WTC11 (cell line): ENCODE measurements around the gene PALM2AKAP2. TPM values are rescaled to one million over a fixed set of nuclear protein-coding genes. Genes with fewer than 3 reads are reported as not detected.

Source experiments
- ATAC-seq: fragments of 200-7000 bp; cut with Tn5 transposase; 2 replicates; pipeline ENCODE4 v1.10.0; 2021; ENCODE audit warnings: mild to moderate bottlenecking, moderate library complexity
- CTCF ChIA-PET: fragments of 300-600 bp; sonication (Branson Sonifier 250); formaldehyde crosslinking; loops from one replicate; lab custom pipeline; 2021; ENCODE audit warnings: antibody characterized with exemption; lab: Charles Lee
- POLR2A ChIA-PET: fragments of 350-600 bp; sonication (Branson Sonifier 250); formaldehyde crosslinking; loops from one replicate; lab custom pipeline; 2021; ENCODE audit warnings: antibody characterized with exemption; lab: Charles Lee
- DNase-seq: peaks from one replicate; pipeline ENCODE4 v3.0.0; 2021; ENCODE audit warnings: low spot score
- H3K27ac Mint-ChIP-seq: 2 replicates; pipeline ENCODE4 v1.8.0; 2021; ENCODE audit warnings: mixed read lengths
- H3K27me3 Mint-ChIP-seq: 2 replicates; pipeline ENCODE4 v1.8.0; 2021; ENCODE audit warnings: low read depth, mild to moderate bottlenecking, moderate library complexity, mixed read lengths
- H3K36me3 Mint-ChIP-seq: 2 replicates; pipeline ENCODE4 v1.8.0; 2021; ENCODE audit warnings: mixed read lengths
- H3K4me1 Mint-ChIP-seq: 2 replicates; pipeline ENCODE4 v1.8.0; 2022; ENCODE audit warnings: mixed read lengths
- H3K4me3 Mint-ChIP-seq: 2 replicates; pipeline ENCODE4 v1.8.0; 2021; ENCODE audit warnings: mild to moderate bottlenecking, moderate library complexity, mixed read lengths
- H3K9me3 Mint-ChIP-seq: 2 replicates; pipeline ENCODE4 v1.8.0; 2021; ENCODE audit warnings: mixed read lengths
- CBFB ChIP-seq: sonication (generic); formaldehyde crosslinking; IDR thresholded peaks from 2 replicates; pipeline ENCODE4 v1.8.1; 2022; ENCODE audit warnings: mild to moderate bottlenecking, low read depth, missing genetic modification reagents
- CREB1 ChIP-seq: sonication (generic); formaldehyde crosslinking; IDR thresholded peaks from 2 replicates; pipeline ENCODE4 v1.8.0; 2023; ENCODE audit warnings: mild to moderate bottlenecking, missing genetic modification reagents
- CREM ChIP-seq: sonication (generic); formaldehyde crosslinking; IDR thresholded peaks from 2 replicates; pipeline ENCODE4 v1.8.1; 2022; ENCODE audit warnings: mild to moderate bottlenecking, missing genetic modification reagents, moderate library complexity
- IRF1 ChIP-seq: sonication (generic); formaldehyde crosslinking; IDR thresholded peaks from 2 replicates; pipeline ENCODE4 v1.8.0; 2023; ENCODE audit warnings: missing genetic modification reagents
- MAX ChIP-seq: sonication (generic); formaldehyde crosslinking; IDR thresholded peaks from 2 replicates; pipeline ENCODE4 v1.8.0; 2022; ENCODE audit warnings: mild to moderate bottlenecking, missing genetic modification reagents
- MYBL2 ChIP-seq: sonication (generic); formaldehyde crosslinking; IDR thresholded peaks from 2 replicates; pipeline ENCODE4 v1.8.1; 2023; ENCODE audit warnings: mild to moderate bottlenecking, moderate library complexity, missing genetic modification reagents
- NFATC4 ChIP-seq: fragments of 250-450 bp; sonication (Bioruptor Pico); IDR thresholded peaks from 2 replicates; pipeline ENCODE4 v1.9.0; 2021; ENCODE audit warnings: mild to moderate bottlenecking
- NFE2L1 ChIP-seq: sonication (generic); formaldehyde crosslinking; IDR thresholded peaks from 2 replicates; pipeline ENCODE4 v1.8.1; 2023; ENCODE audit warnings: missing genetic modification reagents
- NR2C2 ChIP-seq: sonication (generic); formaldehyde crosslinking; IDR thresholded peaks from 2 replicates; pipeline ENCODE4 v1.8.0; 2022; ENCODE audit warnings: mild to moderate bottlenecking, missing genetic modification reagents
- NR3C1 ChIP-seq: sonication (generic); formaldehyde crosslinking; conservative IDR thresholded peaks from 2 replicates; pipeline ENCODE4 v1.8.1; 2023; ENCODE audit warnings: low read depth, mild to moderate bottlenecking, missing genetic modification reagents
- OVOL2 ChIP-seq: fragments of 250-450 bp; sonication (Bioruptor Pico); IDR thresholded peaks from 2 replicates; pipeline ENCODE4 v1.9.0; 2021; ENCODE audit warnings: mild to moderate bottlenecking, borderline replicate concordance
- PRDM15 ChIP-seq: sonication (generic); formaldehyde crosslinking; IDR thresholded peaks from 2 replicates; pipeline ENCODE4 v1.8.0; 2022; ENCODE audit warnings: missing genetic modification reagents
- RELA ChIP-seq: sonication (generic); formaldehyde crosslinking; IDR thresholded peaks from 2 replicates; pipeline ENCODE4 v1.8.1; 2022; ENCODE audit warnings: missing genetic modification reagents, mild to moderate bottlenecking, borderline replicate concordance
- SMAD3 ChIP-seq: sonication (generic); formaldehyde crosslinking; IDR thresholded peaks from 2 replicates; pipeline ENCODE4 v1.8.0; 2022; ENCODE audit warnings: missing genetic modification reagents, mild to moderate bottlenecking, borderline replicate concordance
- SMAD4 ChIP-seq: sonication (generic); formaldehyde crosslinking; IDR thresholded peaks from 2 replicates; pipeline ENCODE4 v1.8.0; 2022; ENCODE audit warnings: mild to moderate bottlenecking, missing genetic modification reagents
- TP53 ChIP-seq: sonication (generic); formaldehyde crosslinking; IDR thresholded peaks from 2 replicates; pipeline ENCODE4 v1.8.1; 2023; ENCODE audit warnings: mild to moderate bottlenecking, missing genetic modification reagents
- USF1 ChIP-seq: sonication (generic); formaldehyde crosslinking; IDR thresholded peaks from 2 replicates; pipeline ENCODE4 v1.8.0; 2022; ENCODE audit warnings: mild to moderate bottlenecking, missing genetic modification reagents
- ZBTB21 ChIP-seq: sonication (generic); formaldehyde crosslinking; IDR thresholded peaks from 2 replicates; pipeline ENCODE4 v1.8.1; 2023; ENCODE audit warnings: mild to moderate bottlenecking, missing genetic modification reagents, borderline replicate concordance
- ZNF121 ChIP-seq: sonication (generic); formaldehyde crosslinking; IDR thresholded peaks from 2 replicates; pipeline ENCODE4 v1.8.0; 2023; ENCODE audit warnings: missing genetic modification reagents
- total RNA-seq: library from RNA; stranded (reverse); gene quantifications from 3 replicates; pipeline ENCODE4 v1.2.3, GENCODE V29; 2021
- TF ChIP-seq, protein P1 (sequence below): fragments of 250-450 bp; sonication (Bioruptor Pico); IDR thresholded peaks from 2 replicates; pipeline ENCODE4 v1.9.0; 2021; ENCODE audit warnings: mild to moderate bottlenecking

The PALM2AKAP2 gene
- total RNA-seq, 1 experiment from 2014 or later = 7.0 TPM

DNA sequence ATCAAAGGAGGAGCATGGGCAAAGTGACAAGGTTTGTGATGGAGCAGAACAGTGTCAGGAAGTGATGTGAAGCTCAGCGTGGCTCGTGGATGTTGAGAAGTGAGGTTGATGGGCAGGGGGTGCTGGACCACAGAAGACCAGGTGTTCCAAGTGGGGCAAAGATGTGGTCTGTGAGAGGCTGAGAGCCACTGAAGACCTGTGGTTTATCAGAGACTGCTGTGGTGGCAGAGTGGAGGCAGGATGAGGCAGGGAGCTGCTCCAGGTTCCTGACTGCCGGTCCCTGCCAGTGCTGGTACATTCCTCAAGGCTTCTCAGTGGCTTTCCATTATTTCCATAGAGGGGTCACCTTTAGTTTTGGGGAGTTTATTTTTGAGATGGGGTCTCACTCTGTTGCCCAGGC is 19.1 kb downstream of the PALM2AKAP2 start:
- H3K4me3 Mint-ChIP-seq = no peak overlapping the region
- H3K9me3 Mint-ChIP-seq = no peaks in the 10 kb centered on the region
- no peaks in the 10 kb centered on the region for H3K27me3 Mint-ChIP-seq
- no peak for ATAC-seq
- H3K36me3 Mint-ChIP-seq = no peaks in the 10 kb centered on the region
- POLR2A ChIA-PET = no interaction called here
- H3K4me1 Mint-ChIP-seq = no peaks in the 10 kb centered on the region
- CTCF ChIA-PET = interaction anchor here (1.2 kb wide), 1 partner anchor 19 kb away, joined by 4 read pairs; no protein-coding TSS in a partner anchor
- TF ChIP-seq PRDM15 (CRISPR knock-in tag) = no peak
- no peak for TF ChIP-seq MAX (CRISPR knock-in tag)
- TF ChIP-seq NR2C2 (CRISPR knock-in tag) = no peak
- TF ChIP-seq CREM (CRISPR knock-in tag) = no peak
- no peak for TF ChIP-seq TP53 (CRISPR knock-in tag)
- TF ChIP-seq OVOL2 = no peak
- no peak for TF ChIP-seq RELA (CRISPR knock-in tag)
- TF ChIP-seq NFE2L1 (CRISPR knock-in tag) = no peak
- no peak for TF ChIP-seq CREB1 (CRISPR knock-in tag)
- no peak for TF ChIP-seq NR3C1 (CRISPR knock-in tag)
- TF ChIP-seq SMAD3 (CRISPR knock-in tag) = no peak
- no peak for TF ChIP-seq ZBTB21
- no peak for TF ChIP-seq CBFB (CRISPR knock-in tag)
- TF ChIP-seq, protein P1, sequence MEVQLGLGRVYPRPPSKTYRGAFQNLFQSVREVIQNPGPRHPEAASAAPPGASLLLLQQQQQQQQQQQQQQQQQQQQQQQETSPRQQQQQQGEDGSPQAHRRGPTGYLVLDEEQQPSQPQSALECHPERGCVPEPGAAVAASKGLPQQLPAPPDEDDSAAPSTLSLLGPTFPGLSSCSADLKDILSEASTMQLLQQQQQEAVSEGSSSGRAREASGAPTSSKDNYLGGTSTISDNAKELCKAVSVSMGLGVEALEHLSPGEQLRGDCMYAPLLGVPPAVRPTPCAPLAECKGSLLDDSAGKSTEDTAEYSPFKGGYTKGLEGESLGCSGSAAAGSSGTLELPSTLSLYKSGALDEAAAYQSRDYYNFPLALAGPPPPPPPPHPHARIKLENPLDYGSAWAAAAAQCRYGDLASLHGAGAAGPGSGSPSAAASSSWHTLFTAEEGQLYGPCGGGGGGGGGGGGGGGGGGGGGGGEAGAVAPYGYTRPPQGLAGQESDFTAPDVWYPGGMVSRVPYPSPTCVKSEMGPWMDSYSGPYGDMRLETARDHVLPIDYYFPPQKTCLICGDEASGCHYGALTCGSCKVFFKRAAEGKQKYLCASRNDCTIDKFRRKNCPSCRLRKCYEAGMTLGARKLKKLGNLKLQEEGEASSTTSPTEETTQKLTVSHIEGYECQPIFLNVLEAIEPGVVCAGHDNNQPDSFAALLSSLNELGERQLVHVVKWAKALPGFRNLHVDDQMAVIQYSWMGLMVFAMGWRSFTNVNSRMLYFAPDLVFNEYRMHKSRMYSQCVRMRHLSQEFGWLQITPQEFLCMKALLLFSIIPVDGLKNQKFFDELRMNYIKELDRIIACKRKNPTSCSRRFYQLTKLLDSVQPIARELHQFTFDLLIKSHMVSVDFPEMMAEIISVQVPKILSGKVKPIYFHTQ (CRISPR knock-in tag) = no peak
- no peak for DNase-seq
- no peak overlapping the region for H3K27ac Mint-ChIP-seq

GRCh38 chr9:109799792-109800191 is 19.8 kb downstream of the PALM2AKAP2 start:
- Mint-ChIP-seq H3K27me3 (no peaks in the 10 kb centered on the region), H3K9me3 (no peaks in the 10 kb centered on the region), H3K4me3 (no peak overlapping the region), H3K27ac (no peak overlapping the region), H3K4me1 (no peaks in the 10 kb centered on the region), H3K36me3 (no peaks in the 10 kb centered on the region)
- ChIA-PET CTCF (interaction anchor here (1.2 kb wide), 1 partner anchor 19 kb away, joined by 4 read pairs; no protein-coding TSS in a partner anchor), POLR2A (no interaction called here)
- TF ChIP-seq IRF1 = no peak
- TF ChIP-seq USF1 = no peak
- no peak for TF ChIP-seq MYBL2 (CRISPR knock-in tag)
- TF ChIP-seq NFATC4 = no peak
- TF ChIP-seq SMAD4 (CRISPR knock-in tag) = no peak
- no peak for TF ChIP-seq ZNF121 (CRISPR knock-in tag)
- no peak for ATAC-seq
- DNase-seq = no peak
